SU-DHL-6 (cell line): ENCODE measurements around the gene CCNF.
"Not testable (repeated sequence)": the region's sequence is repeated elsewhere in the genome, so short reads cannot be mapped to it uniquely, and the experiment has no call there.

ENCODE experiments used
- H2AFZ ChIP-seq: fragments of 200-600 bp; sonication (generic); 2 replicates; pipeline ENCODE4 v1.6.1; 2014; ENCODE audit warnings: low read depth, mild to moderate bottlenecking, moderate library complexity, mixed read lengths, antibody characterized with exemption, low read length; ENCODE audit not compliant: severe bottlenecking
- H3F3A ChIP-seq: fragments of 200-600 bp; shearing (Covaris generic); 2 replicates; pipeline ENCODE4 v1.6.0; 2016; ENCODE audit warnings: antibody characterized with exemption, mild to moderate bottlenecking; ENCODE audit not compliant: insufficient read depth
- H3K27ac ChIP-seq: fragments of 200-600 bp; sonication (generic); 2 replicates; pipeline ENCODE4 v1.5.1; 2016; ENCODE audit warnings: low read depth, mild to moderate bottlenecking, low read length, moderate library complexity, mixed read lengths
- H3K27me3 ChIP-seq: fragments of 200-600 bp; sonication (generic), shearing (Covaris generic); 2 replicates; pipeline ENCODE4 v1.6.0; 2014; ENCODE audit warnings: mild to moderate bottlenecking, low read length
- H3K36me3 ChIP-seq: fragments of 200-600 bp; sonication (generic); 2 replicates; pipeline ENCODE4 v1.6.1; 2014; ENCODE audit warnings: mild to moderate bottlenecking, low read length, mixed read lengths
- H3K4me2 ChIP-seq: fragments of 300-600, 200-600 bp; shearing (Covaris generic), sonication (generic); 2 replicates; pipeline ENCODE4 v1.6.0; 2014; ENCODE audit warnings: low read length, low read depth, mild to moderate bottlenecking; ENCODE audit not compliant: poor library complexity, severe bottlenecking
- H3K4me3 ChIP-seq: fragments of 200-600 bp; sonication (generic); 2 replicates; pipeline ENCODE4 v1.5.1; 2014; ENCODE audit warnings: antibody characterized with exemption, low read length, mild to moderate bottlenecking, mixed read lengths; ENCODE audit not compliant: insufficient read depth, poor library complexity, severe bottlenecking
- H3K79me2 ChIP-seq: fragments of 200-600 bp; sonication (generic); 2 replicates; pipeline ENCODE4 v1.6.1; 2014; ENCODE audit warnings: mild to moderate bottlenecking, low read length, moderate library complexity; ENCODE audit not compliant: insufficient read depth
- H3K9ac ChIP-seq: fragments of 200-600 bp; sonication (generic); 2 replicates; pipeline ENCODE4 v1.7.0; 2014; ENCODE audit warnings: mild to moderate bottlenecking, low read length
- H3K9me2 ChIP-seq: fragments of 200-600 bp; sonication (generic); replicated peaks from 2 replicates; pipeline ENCODE4 v1.6.1; 2014; ENCODE audit warnings: low read length; ENCODE audit not compliant: insufficient read depth
- H3K9me3 ChIP-seq: fragments of 200-600 bp; sonication (generic); 2 replicates; pipeline ENCODE4 v1.6.1; 2014; ENCODE audit warnings: low read length, mixed read lengths; ENCODE audit not compliant: insufficient read depth
- H4K20me1 ChIP-seq: fragments of 200-600 bp; sonication (generic); 2 replicates; pipeline ENCODE4 v1.6.1; 2014; ENCODE audit warnings: low read depth, mild to moderate bottlenecking, antibody characterized with exemption, low read length, moderate library complexity, mixed read lengths
- EZH2phosphoT487 ChIP-seq: fragments of 200-600 bp; sonication (generic), shearing (Covaris generic); conservative IDR thresholded peaks from 2 replicates; pipeline ENCODE4 v1.6.1; 2018; ENCODE audit warnings: mild to moderate bottlenecking, antibody characterized with exemption, low read length, moderate library complexity, mixed read lengths
- TF ChIP-seq, protein P1 (sequence below): fragments of 200-600 bp; sonication (generic); IDR thresholded peaks from one replicate; pipeline ENCODE4 v1.5.1; 2017; ENCODE audit warnings: antibody characterized with exemption, mild to moderate bottlenecking, low read length, moderate library complexity; ENCODE audit not compliant: insufficient read depth, poor library complexity, severe bottlenecking

The CCNF gene

DNA sequence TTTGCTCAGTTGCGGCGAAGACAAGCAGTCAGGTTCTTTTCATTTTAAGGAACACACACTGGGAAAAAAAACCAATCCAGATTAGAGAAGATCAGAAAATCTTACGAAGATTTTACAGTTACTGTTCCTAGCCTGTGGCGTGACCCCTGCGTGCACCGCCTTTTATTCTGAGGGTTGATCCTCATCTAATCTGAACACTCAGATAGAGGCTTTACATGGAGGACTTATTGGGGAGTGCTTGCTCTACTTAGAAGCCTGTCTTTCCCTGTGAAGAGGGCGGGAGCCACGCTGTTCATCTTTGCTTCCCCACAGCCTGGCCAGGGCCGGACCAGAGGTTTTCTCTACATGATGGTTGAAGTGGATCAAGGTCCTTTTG lies 47.1 kb downstream of the CCNF start:
- no peak for TF ChIP-seq EZH2phosphoT487
- TF ChIP-seq, protein P1, sequence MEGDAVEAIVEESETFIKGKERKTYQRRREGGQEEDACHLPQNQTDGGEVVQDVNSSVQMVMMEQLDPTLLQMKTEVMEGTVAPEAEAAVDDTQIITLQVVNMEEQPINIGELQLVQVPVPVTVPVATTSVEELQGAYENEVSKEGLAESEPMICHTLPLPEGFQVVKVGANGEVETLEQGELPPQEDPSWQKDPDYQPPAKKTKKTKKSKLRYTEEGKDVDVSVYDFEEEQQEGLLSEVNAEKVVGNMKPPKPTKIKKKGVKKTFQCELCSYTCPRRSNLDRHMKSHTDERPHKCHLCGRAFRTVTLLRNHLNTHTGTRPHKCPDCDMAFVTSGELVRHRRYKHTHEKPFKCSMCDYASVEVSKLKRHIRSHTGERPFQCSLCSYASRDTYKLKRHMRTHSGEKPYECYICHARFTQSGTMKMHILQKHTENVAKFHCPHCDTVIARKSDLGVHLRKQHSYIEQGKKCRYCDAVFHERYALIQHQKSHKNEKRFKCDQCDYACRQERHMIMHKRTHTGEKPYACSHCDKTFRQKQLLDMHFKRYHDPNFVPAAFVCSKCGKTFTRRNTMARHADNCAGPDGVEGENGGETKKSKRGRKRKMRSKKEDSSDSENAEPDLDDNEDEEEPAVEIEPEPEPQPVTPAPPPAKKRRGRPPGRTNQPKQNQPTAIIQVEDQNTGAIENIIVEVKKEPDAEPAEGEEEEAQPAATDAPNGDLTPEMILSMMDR: no peak
- Histone ChIP-seq H3K79me2 (no peaks in the 10 kb centered on the region), H3K9ac (no peak overlapping the region), H4K20me1 (no peaks in the 10 kb centered on the region; the same call in 1 of the 2 replicates), H3K9me2 (no peaks in the 10 kb centered on the region), H3K4me3 (no peak overlapping the region), H3K27ac (no peak overlapping the region), H3K27me3 (no peaks in the 10 kb centered on the region), H3K36me3 (no peaks in the 10 kb centered on the region), H3K4me2 (no peak overlapping the region), H2AFZ (no peak overlapping the region), H3F3A (peaks cover 6% of the 10 kb centered on the region; the same call in 1 of the 2 replicates), H3K9me3 (no peaks in the 10 kb centered on the region)

DNA sequence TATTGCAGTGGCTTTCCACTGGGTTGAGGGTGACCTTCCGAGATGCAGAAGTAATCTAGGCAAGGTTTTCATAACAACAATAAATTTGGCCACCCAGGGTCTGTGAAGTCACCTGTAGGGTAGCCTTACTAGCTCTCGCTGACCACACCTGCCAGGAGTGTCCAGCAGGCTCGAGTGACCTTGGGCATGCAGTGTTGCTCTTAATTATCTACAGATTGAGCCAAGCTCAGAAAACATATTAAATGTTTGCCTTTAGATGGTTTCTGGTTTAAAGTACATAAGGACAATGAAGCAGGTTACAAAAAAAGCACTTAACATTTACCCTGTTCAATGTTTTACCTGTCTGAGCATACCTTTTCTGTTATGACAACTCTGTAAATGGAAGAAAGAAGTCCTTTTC lies 47.5 kb downstream of the CCNF start:
- H3K9ac ChIP-seq: no peak overlapping the region
- no peaks in the 10 kb centered on the region; the same call in 1 of the 2 replicates for H4K20me1 ChIP-seq
- H2AFZ ChIP-seq: no peak overlapping the region
- H3K27ac ChIP-seq: no peak overlapping the region
- H3K4me2 ChIP-seq: no peak overlapping the region
- TF ChIP-seq EZH2phosphoT487: no peak
- TF ChIP-seq, protein P1: no peak
- H3F3A ChIP-seq: peaks cover 6% of the 10 kb centered on the region; the same call in 1 of the 2 replicates
- H3K4me3 ChIP-seq: no peak overlapping the region
- H3K36me3 ChIP-seq: no peaks in the 10 kb centered on the region
- H3K9me2 ChIP-seq: no peaks in the 10 kb centered on the region
- no peaks in the 10 kb centered on the region for H3K27me3 ChIP-seq
- no peaks in the 10 kb centered on the region for H3K9me3 ChIP-seq
- H3K79me2 ChIP-seq: no peaks in the 10 kb centered on the region

DNA sequence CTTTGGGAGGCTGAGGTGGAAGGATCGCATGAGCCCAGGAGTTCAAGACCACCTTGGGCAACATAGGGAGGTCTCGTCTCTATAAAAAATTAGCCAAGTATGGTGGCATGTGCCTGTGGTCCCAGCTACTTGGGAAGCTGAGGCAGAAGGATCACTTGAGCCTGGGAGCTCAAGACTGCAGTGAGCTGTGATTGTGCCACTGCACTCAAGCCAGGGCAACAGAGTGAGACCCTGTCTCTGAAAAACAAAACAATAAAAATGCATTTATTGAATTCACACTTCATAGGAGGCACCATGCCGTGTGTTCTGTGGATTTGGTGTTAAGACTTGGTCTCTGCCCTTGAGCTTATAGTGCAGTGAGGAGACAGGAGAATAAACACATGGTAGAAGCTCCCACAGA lies 48.1 kb downstream of the CCNF start:
- no peak for TF ChIP-seq EZH2phosphoT487
- TF ChIP-seq, protein P1: no peak
- Histone ChIP-seq H3K9me3 (no peaks in the 10 kb centered on the region), H4K20me1 (no peaks in the 10 kb centered on the region; the same call in 1 of the 2 replicates)

DNA sequence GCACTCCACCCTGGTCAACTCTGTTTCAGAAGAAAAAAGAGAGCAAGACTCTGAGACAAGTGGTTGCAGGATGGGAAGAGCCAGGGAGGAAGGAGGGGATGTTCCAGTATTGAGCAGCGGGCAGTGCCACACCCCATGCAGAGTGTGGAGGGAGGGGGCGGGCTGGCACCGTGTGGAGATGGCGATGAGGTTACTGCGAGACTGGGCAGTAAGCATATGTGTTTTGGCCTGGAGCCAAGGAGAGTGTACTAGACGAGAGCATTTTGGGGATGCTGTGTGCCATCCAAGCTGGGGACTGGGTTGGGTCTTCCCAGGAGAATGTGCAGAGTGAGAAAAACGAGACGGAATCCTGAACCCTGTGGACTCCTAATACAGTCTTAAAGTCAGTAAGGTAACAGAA lies 49.0 kb downstream of the CCNF start:
- no peaks in the 10 kb centered on the region for H3K79me2 ChIP-seq
- TF ChIP-seq EZH2phosphoT487: no peak
- H3K36me3 ChIP-seq: no peaks in the 10 kb centered on the region
- H3K4me3 ChIP-seq: no peak overlapping the region
- no peak overlapping the region for H3K9ac ChIP-seq
- H3K27ac ChIP-seq: no peak overlapping the region
- H3K4me2 ChIP-seq: no peak overlapping the region
- no peaks in the 10 kb centered on the region for H3K9me3 ChIP-seq
- no peaks in the 10 kb centered on the region for H3K27me3 ChIP-seq
- no peaks in the 10 kb centered on the region for H3K9me2 ChIP-seq
- no peak overlapping the region for H2AFZ ChIP-seq
- no peaks in the 10 kb centered on the region; the same call in 1 of the 2 replicates for H4K20me1 ChIP-seq
- peaks cover 2% of the 10 kb centered on the region; the same call in 1 of the 2 replicates for H3F3A ChIP-seq

More for the DNA sequence above, 48.1 kb downstream of the CCNF start:
- H3K27ac ChIP-seq: no peak overlapping the region
- H3K79me2 ChIP-seq: no peaks in the 10 kb centered on the region
- H3K27me3 ChIP-seq: no peaks in the 10 kb centered on the region
- H3K9me2 ChIP-seq: no peaks in the 10 kb centered on the region
- H3K4me3 ChIP-seq: no peak overlapping the region
- no peak overlapping the region for H2AFZ ChIP-seq
- no peaks in the 10 kb centered on the region for H3K36me3 ChIP-seq
- no peak overlapping the region for H3K4me2 ChIP-seq
- no peak overlapping the region for H3K9ac ChIP-seq
- H3F3A ChIP-seq: peaks cover 6% of the 10 kb centered on the region; the same call in 1 of the 2 replicates

DNA sequence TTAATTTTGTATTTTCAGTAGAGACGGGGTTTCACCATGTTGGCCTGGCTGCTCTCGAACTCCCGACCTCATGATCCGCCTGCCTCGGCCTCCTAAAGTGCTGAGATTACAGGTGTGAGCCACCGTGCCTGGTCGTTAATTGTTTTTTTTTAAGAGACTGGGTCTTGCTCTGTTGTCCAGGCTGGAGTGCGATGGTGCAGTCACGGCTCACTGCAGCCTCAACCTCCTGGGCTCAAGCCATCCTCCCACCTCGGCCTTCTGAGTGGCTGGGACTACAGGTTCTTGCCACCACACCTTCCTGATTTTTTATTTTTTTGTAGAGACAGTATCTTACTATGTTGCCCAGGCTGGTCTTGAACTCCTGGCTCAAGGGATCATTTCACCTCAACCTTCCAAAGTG lies 50.7 kb downstream of the CCNF start:
- not testable (repeated sequence) for H3K9me3 ChIP-seq, H3F3A ChIP-seq, H3K27ac ChIP-seq, H3K9me2 ChIP-seq, H3K36me3 ChIP-seq, H3K4me3 ChIP-seq, H2AFZ ChIP-seq, H3K9ac ChIP-seq, H4K20me1 ChIP-seq, H3K27me3 ChIP-seq, H3K79me2 ChIP-seq, H3K4me2 ChIP-seq
